ENCODE data around the gene FAM50B. TPM values are rescaled to one million over a fixed set of nuclear protein-coding genes. Genes with fewer than 3 reads are reported as not detected.

FAM50B gene
- polyA plus RNA-seq, 1 donor from 2014 or later: 0.79 TPM

DNA sequence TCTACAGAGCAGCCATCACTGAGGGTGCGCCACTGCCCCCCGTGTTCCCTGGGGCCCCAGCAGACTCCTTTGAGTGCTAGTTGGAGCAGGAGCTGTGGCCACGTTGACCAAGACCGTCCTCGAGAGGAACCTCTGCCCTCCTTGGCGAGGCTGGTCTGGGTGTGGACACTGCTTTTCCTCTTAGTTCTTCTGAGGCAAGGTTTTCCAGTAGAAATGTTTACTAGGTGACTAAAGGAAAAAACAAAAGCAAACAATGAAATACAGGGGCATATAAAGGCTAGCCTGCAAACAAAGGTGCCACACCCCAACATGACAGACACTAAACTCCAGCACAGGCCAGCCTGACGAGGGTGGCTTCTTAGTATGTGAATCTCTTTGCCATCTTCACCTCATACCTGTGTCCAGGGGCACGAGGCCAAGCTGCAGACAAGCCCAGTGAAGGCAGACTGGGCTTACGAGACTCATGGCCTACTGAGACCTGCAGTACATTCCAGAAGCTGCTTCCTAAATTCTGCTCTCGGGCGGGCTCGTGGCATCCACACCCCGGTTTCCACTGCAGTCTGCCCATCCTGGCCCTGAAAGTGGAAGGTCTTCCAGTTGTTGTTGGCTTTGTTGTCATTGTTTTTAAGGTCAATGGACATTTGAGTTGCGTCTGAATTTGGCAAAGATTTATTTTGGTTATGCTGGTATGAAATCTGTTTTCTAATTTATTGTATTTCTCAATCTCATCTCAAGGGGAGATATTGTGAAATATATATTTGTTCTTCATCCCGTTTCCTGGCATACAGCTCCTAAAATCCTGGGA, 39.2 kb downstream of the FAM50B start:
- no peak overlapping the region for H3K4me3 ChIP-seq (ENCODE audit: low read length)
- no peaks in the 10 kb centered on the region for H3K9me2 ChIP-seq (ENCODE audit: insufficient read depth, low read length)
- H2AFZ ChIP-seq (ENCODE audit: low read depth, low read length): no peak overlapping the region
- H4K20me1 ChIP-seq (ENCODE audit: insufficient read depth): no peaks in the 10 kb centered on the region
- no peaks in the 10 kb centered on the region for H3K9me3 ChIP-seq (ENCODE audit: low read length)
- no peaks in the 10 kb centered on the region for H3F3A ChIP-seq (ENCODE audit: insufficient read depth, low read length, poor library complexity, severe bottlenecking)
- no peak overlapping the region for H3K9ac ChIP-seq (ENCODE audit: low read length)
- H3K4me2 ChIP-seq (ENCODE audit: low read length): no peak overlapping the region
- no peaks in the 10 kb centered on the region for H3K36me3 ChIP-seq (ENCODE audit: insufficient read depth, low read length)
- no peak overlapping the region for H3K27ac ChIP-seq (ENCODE audit: low read length)
- H3K27me3 ChIP-seq (ENCODE audit: insufficient read depth, low read depth, low read length): no peaks in the 10 kb centered on the region
- no peaks in the 10 kb centered on the region for H3K79me2 ChIP-seq (replicated peaks; ENCODE audit: insufficient read depth, low read length)
- TF ChIP-seq EP300 (conservative IDR thresholded peaks at IDR 0.05; ENCODE audit: poor library complexity, severe bottlenecking): no peak
- no peak for TF ChIP-seq POLR2AphosphoS5 (IDR thresholded peaks at IDR 0.05)
- no peak for TF ChIP-seq REST (IDR thresholded peaks at IDR 0.05; ENCODE audit: borderline replicate concordance)
- no peak for TF ChIP-seq SMC3 (conservative IDR thresholded peaks at IDR 0.05; ENCODE audit: poor library complexity)
- TF ChIP-seq EZH2 (IDR thresholded peaks at IDR 0.05; ENCODE audit: borderline replicate concordance, insufficient read depth, low read length, poor library complexity, severe bottlenecking): no peak
- TF ChIP-seq MXI1 (conservative IDR thresholded peaks at IDR 0.05; ENCODE audit: poor library complexity, severe bottlenecking): no peak
- no peak for TF ChIP-seq TAF1 (IDR thresholded peaks at IDR 0.05; ENCODE audit: low read depth)
- no peak for TF ChIP-seq RAD21 (conservative IDR thresholded peaks at IDR 0.05)
- TF ChIP-seq, protein P1, sequence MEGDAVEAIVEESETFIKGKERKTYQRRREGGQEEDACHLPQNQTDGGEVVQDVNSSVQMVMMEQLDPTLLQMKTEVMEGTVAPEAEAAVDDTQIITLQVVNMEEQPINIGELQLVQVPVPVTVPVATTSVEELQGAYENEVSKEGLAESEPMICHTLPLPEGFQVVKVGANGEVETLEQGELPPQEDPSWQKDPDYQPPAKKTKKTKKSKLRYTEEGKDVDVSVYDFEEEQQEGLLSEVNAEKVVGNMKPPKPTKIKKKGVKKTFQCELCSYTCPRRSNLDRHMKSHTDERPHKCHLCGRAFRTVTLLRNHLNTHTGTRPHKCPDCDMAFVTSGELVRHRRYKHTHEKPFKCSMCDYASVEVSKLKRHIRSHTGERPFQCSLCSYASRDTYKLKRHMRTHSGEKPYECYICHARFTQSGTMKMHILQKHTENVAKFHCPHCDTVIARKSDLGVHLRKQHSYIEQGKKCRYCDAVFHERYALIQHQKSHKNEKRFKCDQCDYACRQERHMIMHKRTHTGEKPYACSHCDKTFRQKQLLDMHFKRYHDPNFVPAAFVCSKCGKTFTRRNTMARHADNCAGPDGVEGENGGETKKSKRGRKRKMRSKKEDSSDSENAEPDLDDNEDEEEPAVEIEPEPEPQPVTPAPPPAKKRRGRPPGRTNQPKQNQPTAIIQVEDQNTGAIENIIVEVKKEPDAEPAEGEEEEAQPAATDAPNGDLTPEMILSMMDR (IDR thresholded peaks at IDR 0.05; ENCODE audit: poor library complexity, severe bottlenecking): no peak

GRCh38 chr6:3890047-3890446, 40.9 kb downstream of the FAM50B start:
- H2AFZ ChIP-seq (ENCODE audit: low read depth, low read length): no peak overlapping the region
- no peaks in the 10 kb centered on the region for H4K20me1 ChIP-seq (ENCODE audit: insufficient read depth)
- no peaks in the 10 kb centered on the region for H3K9me3 ChIP-seq (ENCODE audit: low read length)
- H3K36me3 ChIP-seq (ENCODE audit: insufficient read depth, low read length): no peaks in the 10 kb centered on the region
- H3K9ac ChIP-seq (ENCODE audit: low read length): no peak overlapping the region
- TF ChIP-seq RAD21 (conservative IDR thresholded peaks at IDR 0.05) (no peak), EP300 (conservative IDR thresholded peaks at IDR 0.05; ENCODE audit: poor library complexity, severe bottlenecking) (no peak), EZH2 (IDR thresholded peaks at IDR 0.05; ENCODE audit: borderline replicate concordance, insufficient read depth, low read length, poor library complexity, severe bottlenecking) (no peak), MXI1 (conservative IDR thresholded peaks at IDR 0.05; ENCODE audit: poor library complexity, severe bottlenecking) (no peak), REST (IDR thresholded peaks at IDR 0.05; ENCODE audit: borderline replicate concordance) (no peak), TAF1 (IDR thresholded peaks at IDR 0.05; ENCODE audit: low read depth) (no peak), POLR2AphosphoS5 (IDR thresholded peaks at IDR 0.05) (no peak), SMC3 (conservative IDR thresholded peaks at IDR 0.05; ENCODE audit: poor library complexity) (no peak)
- TF ChIP-seq, protein P1 (IDR thresholded peaks at IDR 0.05; ENCODE audit: poor library complexity, severe bottlenecking): no peak
- no peaks in the 10 kb centered on the region for H3F3A ChIP-seq (ENCODE audit: insufficient read depth, low read length, poor library complexity, severe bottlenecking)
- no peak overlapping the region for H3K27ac ChIP-seq (ENCODE audit: low read length)
- no peak overlapping the region for H3K4me2 ChIP-seq (ENCODE audit: low read length)
- no peak overlapping the region for H3K4me3 ChIP-seq (ENCODE audit: low read length)
- no peaks in the 10 kb centered on the region for H3K79me2 ChIP-seq (replicated peaks; ENCODE audit: insufficient read depth, low read length)
- H3K9me2 ChIP-seq (ENCODE audit: insufficient read depth, low read length): no peaks in the 10 kb centered on the region
- H3K27me3 ChIP-seq (ENCODE audit: insufficient read depth, low read depth, low read length): no peaks in the 10 kb centered on the region
